AG09309 (cell line): ENCODE measurements around the gene PARM1.

Experiments used
- DNase-seq: peaks from one replicate; pipeline ENCODE4 v3.0.0-alpha.2; 2010; ENCODE audit warnings: low read depth
- H3K4me3 ChIP-seq: 2 replicates; pipeline ENCODE4 v1.5.1; 2011; ENCODE audit warnings: mild to moderate bottlenecking, low read depth, low read length, moderate library complexity; ENCODE audit not compliant: control insufficient read depth
- CTCF ChIP-seq: IDR thresholded peaks from 2 replicates; pipeline ENCODE4 v1.5.1; 2011; ENCODE audit warnings: mild to moderate bottlenecking, low read depth, low read length, inconsistent platforms; ENCODE audit not compliant: insufficient read depth, control insufficient read depth; ENCODE audit errors: missing control alignments

Gene PARM1

DNA sequence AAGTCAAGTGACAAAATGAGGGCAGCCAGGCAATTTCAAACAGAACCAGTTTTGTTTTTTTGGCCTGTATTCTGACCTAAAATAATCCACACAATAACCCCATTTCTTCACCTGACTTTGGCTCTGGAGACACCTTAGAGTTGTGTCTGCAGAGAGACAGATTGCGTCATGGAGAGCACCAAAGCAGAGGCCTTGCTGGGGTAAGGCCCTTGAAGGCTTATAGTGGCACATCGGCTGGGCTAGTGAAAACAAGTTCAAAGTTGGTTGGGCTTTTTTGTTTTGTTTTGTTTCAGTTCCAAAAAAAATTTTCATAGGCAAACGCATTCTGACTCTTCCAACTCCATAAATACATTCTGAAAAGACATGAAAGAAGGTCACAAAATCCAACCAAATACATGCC, 34.4 kb downstream of the PARM1 start:
- TF ChIP-seq CTCF = no peak
- DNase-seq = no peak

DNA sequence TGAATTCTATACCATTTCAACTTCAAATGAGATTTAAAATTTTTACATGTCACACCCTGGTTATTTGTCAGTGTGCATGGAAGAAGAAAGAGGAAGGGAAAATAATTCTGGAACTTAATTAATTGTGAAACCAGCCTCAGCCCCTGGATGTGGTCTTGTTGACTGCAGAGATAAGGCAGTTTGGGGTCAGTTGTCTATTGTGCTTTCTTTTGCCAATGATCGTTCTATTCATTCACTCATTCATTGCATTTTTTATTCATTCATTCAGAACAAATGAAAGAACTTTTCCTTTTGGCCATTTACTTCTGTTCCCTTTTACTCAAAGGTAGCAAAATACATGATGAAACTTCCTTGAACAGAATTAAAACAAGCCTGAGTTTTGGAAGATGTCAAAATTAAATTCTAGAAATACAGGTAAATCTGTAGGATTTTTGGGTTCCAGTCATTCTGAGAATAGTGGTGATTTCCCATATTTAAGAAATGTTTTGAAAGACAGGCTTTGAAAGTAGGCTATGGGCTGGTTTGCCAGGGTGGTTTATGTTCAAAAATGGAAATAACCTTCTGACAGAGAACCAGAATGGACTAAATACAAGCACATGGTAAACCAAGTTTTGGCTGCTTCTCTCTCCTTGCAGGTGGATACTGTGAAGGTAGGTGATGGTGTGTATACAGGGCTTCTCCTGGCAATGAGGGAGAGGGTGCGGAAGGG, 35.7 kb downstream of the PARM1 start:
- no peak for TF ChIP-seq CTCF
- no peak for DNase-seq
- no peak overlapping the region for H3K4me3 ChIP-seq

More for the DNA sequence above, 34.4 kb downstream of the PARM1 start:
- H3K4me3 ChIP-seq = no peak overlapping the region

DNA sequence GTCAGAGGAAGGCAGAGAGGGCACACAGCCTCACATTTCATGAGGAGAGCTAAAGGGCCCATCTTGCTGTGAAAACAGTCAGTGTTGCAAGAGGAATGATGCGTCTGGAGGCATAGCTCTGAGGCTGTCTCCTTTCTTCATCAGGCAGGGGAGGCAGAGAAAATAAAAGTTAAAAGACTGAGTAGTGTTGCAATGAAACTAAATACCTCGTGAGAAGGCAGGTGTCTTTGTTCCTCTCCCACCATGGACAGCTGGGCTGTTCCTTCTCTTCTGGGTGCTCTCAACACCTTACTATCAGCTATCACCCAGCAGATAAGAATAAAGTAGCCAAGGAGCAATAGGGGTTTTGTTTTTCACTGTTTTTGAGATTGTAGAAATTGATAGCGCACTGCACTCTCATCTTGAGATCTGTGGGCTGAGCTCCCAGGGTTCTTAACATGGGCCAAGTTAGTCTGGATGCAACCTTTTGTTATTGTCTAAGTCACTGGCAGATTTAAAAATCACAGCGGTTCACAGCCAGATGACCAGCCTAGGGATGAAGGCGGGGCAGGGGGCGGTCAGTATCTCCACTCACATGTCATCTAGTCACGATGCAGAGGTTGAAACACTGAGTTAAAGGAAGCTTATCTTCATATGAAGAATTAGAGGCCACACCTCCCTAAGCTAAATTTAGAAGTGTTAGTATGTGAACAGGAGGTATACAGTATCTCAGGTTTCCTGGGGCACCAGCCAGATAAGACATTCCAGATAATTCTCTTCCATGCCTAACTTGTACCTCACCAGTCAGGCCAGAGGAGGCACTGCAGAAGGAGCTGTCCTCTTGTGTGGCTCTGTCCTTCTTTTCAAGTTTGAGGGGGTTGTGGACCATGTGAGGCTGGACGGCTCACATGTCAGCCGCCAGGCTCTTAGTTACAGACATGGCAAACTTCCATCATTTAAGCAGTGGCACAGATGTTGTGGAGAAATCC, 36.9 kb downstream of the PARM1 start:
- H3K4me3 ChIP-seq = no peak overlapping the region
- no peak for DNase-seq
- no peak for TF ChIP-seq CTCF

DNA sequence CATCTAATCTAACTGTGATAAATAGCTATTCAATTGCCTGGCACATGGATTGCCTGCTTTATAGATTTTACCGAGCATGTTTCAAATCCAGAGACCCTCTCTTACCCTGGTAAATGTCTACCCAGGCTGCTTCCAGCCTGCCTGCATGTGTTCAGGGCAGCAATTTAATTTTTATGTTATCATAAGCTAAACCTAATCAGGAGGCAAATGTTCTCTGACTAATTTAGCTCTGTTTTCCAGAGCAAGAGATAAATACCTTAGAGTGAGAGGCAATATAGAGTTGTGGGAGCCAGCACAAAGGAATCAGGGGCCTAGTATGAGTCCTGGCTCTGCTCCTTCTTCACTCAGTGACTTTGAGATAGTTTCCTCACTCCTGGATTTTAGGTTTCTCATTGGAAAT, 37.7 kb downstream of the PARM1 start:
- no peak for DNase-seq
- TF ChIP-seq CTCF = no peak
- no peak overlapping the region for H3K4me3 ChIP-seq

GRCh38 chr4:74971862-74972261, 38.9 kb downstream of the PARM1 start:
- TF ChIP-seq CTCF = no peak
- no peak overlapping the region for H3K4me3 ChIP-seq
- no peak for DNase-seq

DNA sequence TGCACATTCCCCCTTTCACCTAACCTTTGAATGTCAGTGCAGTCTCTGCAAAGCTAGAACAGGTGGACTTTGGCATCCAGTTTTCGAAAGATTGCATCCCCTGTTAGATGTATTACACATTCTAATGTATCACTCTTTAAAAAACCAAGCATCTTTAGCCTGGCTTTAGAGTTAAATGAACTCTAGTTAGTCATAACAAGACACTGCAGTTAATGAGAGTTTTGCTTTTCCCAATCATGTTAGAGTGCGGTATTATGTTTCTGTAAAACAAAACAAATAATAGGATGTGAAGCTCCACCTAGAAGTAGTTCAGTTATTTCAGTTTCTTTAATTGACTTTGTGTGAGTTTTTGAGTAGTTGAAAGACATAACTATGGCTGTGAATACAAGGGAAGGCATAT, 42.2 kb downstream of the PARM1 start:
- no peak overlapping the region for H3K4me3 ChIP-seq
- DNase-seq = no peak
- TF ChIP-seq CTCF = no peak
